Calu3 (cell line): ENCODE data around the gene NDC80. TPM values are rescaled to one million over a fixed set of nuclear protein-coding genes. Genes with fewer than 3 reads are reported as not detected.

Source experiments
- BruUV-seq: library from RNA; stranded (reverse); fragments of 400-500 nt; replicated peaks from 2 replicates; lab custom pipeline; 2021; lab: Mats Ljungman, UMichigan
- CTCF ChIA-PET: fragments of 300-600 bp; sonication (Branson Sonifier 250); formaldehyde crosslinking; loops from one replicate; lab custom pipeline; 2022; ENCODE audit warnings: antibody characterized with exemption; lab: Charles Lee
- DNase-seq: peaks from one replicate; pipeline ENCODE4 v3.0.0; 2022
- H3K27ac Mint-ChIP-seq: one replicate; pipeline ENCODE4 v1.8.0; 2022; ENCODE audit warnings: mixed read lengths; ENCODE audit not compliant: unreplicated experiment
- H3K27me3 Mint-ChIP-seq: one replicate; pipeline ENCODE4 v1.8.0; 2022; ENCODE audit warnings: mixed read lengths; ENCODE audit not compliant: unreplicated experiment
- H3K36me3 Mint-ChIP-seq: one replicate; pipeline ENCODE4 v1.8.0; 2022; ENCODE audit warnings: mild to moderate bottlenecking, moderate library complexity, mixed read lengths; ENCODE audit not compliant: insufficient read depth, unreplicated experiment
- H3K4me1 Mint-ChIP-seq: one replicate; pipeline ENCODE4 v1.8.0; 2022; ENCODE audit warnings: mild to moderate bottlenecking, low read depth, mixed read lengths; ENCODE audit not compliant: unreplicated experiment
- H3K4me3 Mint-ChIP-seq: one replicate; pipeline ENCODE4 v1.8.0; 2022; ENCODE audit warnings: mild to moderate bottlenecking, low read depth, moderate library complexity, mixed read lengths; ENCODE audit not compliant: unreplicated experiment
- H3K9me3 Mint-ChIP-seq: one replicate; pipeline ENCODE4 v1.8.0; 2022; ENCODE audit warnings: low read depth, mixed read lengths; ENCODE audit not compliant: unreplicated experiment
- CTCF ChIP-seq: fragments of 200-600 bp; IDR thresholded peaks from one replicate; pipeline ENCODE4 v1.8.0; 2022; ENCODE audit warnings: antibody characterized with exemption; ENCODE audit not compliant: unreplicated experiment
- intact Hi-C: fragments of 100-400 bp; cut with micrococcal nuclease; formaldehyde crosslinking; loops from one replicate; pipeline ENCODE4 v1.10.0; 2022; ENCODE audit not compliant: unreplicated experiment
- total RNA-seq: library from RNA; stranded (reverse); gene quantifications from 2 replicates; pipeline ENCODE4 v1.2.3, GENCODE V29; 2022

Gene NDC80
- total RNA-seq, 1 experiment from 2014 or later = 56.0 TPM

- DNase-seq = no peak
- TF ChIP-seq CTCF = no peak
- H3K4me1 Mint-ChIP-seq = no peaks in the 10 kb centered on the region
- CTCF ChIA-PET = no interaction called here
- no TSS peak for BruUV-seq
- intact Hi-C loops = loop anchor here (5.0 to 10.0 kb wide), 3 partner anchors 240 to 1683 kb away; no protein-coding TSS in a partner anchor
- H3K27ac Mint-ChIP-seq = no peak overlapping the region
- H3K9me3 Mint-ChIP-seq = no peaks in the 10 kb centered on the region
- H3K4me3 Mint-ChIP-seq = no peak overlapping the region
- no peaks in the 10 kb centered on the region for H3K27me3 Mint-ChIP-seq
- no peaks in the 10 kb centered on the region for H3K36me3 Mint-ChIP-seq
These were observed 26.2 kb upstream of the NDC80 start for GRCh38 chr18:2545155-2545554.

- no TSS peak for BruUV-seq
- no peaks in the 10 kb centered on the region for H3K9me3 Mint-ChIP-seq
- CTCF ChIA-PET = interaction anchor here (0.8 to 1.2 kb wide), 6 partner anchors 134 to 497 kb away, joined by 3 to 7 read pairs (median 3); no protein-coding TSS in a partner anchor
- H3K36me3 Mint-ChIP-seq = no peaks in the 10 kb centered on the region
- H3K4me1 Mint-ChIP-seq = no peaks in the 10 kb centered on the region
- H3K4me3 Mint-ChIP-seq = no peak overlapping the region
- TF ChIP-seq CTCF = peak; percentile 71
- H3K27ac Mint-ChIP-seq = no peak overlapping the region
- intact Hi-C loops = loop anchor here (2.0 to 10.0 kb wide), 4 partner anchors 243 to 1685 kb away; no protein-coding TSS in a partner anchor
- H3K27me3 Mint-ChIP-seq = no peaks in the 10 kb centered on the region
- no peak for DNase-seq
These were observed 23.8 kb upstream of the NDC80 start for GRCh38 chr18:2547477-2548087.

GRCh38 chr18:2549462-2549861 lies 21.9 kb upstream of the NDC80 start:
- H3K27me3 Mint-ChIP-seq = no peaks in the 10 kb centered on the region
- no TSS peak for BruUV-seq
- no peaks in the 10 kb centered on the region for H3K4me1 Mint-ChIP-seq
- H3K36me3 Mint-ChIP-seq = no peaks in the 10 kb centered on the region
- no peaks in the 10 kb centered on the region for H3K9me3 Mint-ChIP-seq
- H3K4me3 Mint-ChIP-seq = no peak overlapping the region
- intact Hi-C loops = loop anchor here (5.0 to 10.0 kb wide), 3 partner anchors 245 to 1687 kb away; no protein-coding TSS in a partner anchor
- no peak for TF ChIP-seq CTCF
- DNase-seq = no peak
- CTCF ChIA-PET = no interaction called here
- no peak overlapping the region for H3K27ac Mint-ChIP-seq

- no peaks in the 10 kb centered on the region for H3K36me3 Mint-ChIP-seq
- intact Hi-C loops = no loop called here
- no peaks in the 10 kb centered on the region for H3K27me3 Mint-ChIP-seq
- CTCF ChIA-PET = no interaction called here
- no TSS peak for BruUV-seq
- TF ChIP-seq CTCF = no peak
- no peaks in the 10 kb centered on the region for H3K9me3 Mint-ChIP-seq
- no peak overlapping the region for H3K27ac Mint-ChIP-seq
- no peak overlapping the region for H3K4me3 Mint-ChIP-seq
- no peaks in the 10 kb centered on the region for H3K4me1 Mint-ChIP-seq
- no peak for DNase-seq
These were observed 19.9 kb upstream of the NDC80 start for GRCh38 chr18:2551425-2551824.
